Measurements from ENCODE around the gene BFSP2. TPM values are rescaled to one million over a fixed set of nuclear protein-coding genes. Genes with fewer than 3 reads are reported as not detected.
A peak's percentile ranks its signal among the peaks of the same experiment; 100 is the strongest.

Gene BFSP2
- total RNA-seq, 3 donors from 2014 or later = not detected

GRCh38 chr3:133486658-133487057 lies 86.8 kb downstream of the BFSP2 start:
- Histone ChIP-seq H3K9me3 (no peaks in the 10 kb centered on the region), H3K4me3 (no peak overlapping the region), H3K36me3 (ENCODE audit: low read depth) (no peaks in the 10 kb centered on the region), H3K4me1 (ENCODE audit: low read depth) (peaks cover 11% of the 10 kb centered on the region)
- TF ChIP-seq, protein P1, sequence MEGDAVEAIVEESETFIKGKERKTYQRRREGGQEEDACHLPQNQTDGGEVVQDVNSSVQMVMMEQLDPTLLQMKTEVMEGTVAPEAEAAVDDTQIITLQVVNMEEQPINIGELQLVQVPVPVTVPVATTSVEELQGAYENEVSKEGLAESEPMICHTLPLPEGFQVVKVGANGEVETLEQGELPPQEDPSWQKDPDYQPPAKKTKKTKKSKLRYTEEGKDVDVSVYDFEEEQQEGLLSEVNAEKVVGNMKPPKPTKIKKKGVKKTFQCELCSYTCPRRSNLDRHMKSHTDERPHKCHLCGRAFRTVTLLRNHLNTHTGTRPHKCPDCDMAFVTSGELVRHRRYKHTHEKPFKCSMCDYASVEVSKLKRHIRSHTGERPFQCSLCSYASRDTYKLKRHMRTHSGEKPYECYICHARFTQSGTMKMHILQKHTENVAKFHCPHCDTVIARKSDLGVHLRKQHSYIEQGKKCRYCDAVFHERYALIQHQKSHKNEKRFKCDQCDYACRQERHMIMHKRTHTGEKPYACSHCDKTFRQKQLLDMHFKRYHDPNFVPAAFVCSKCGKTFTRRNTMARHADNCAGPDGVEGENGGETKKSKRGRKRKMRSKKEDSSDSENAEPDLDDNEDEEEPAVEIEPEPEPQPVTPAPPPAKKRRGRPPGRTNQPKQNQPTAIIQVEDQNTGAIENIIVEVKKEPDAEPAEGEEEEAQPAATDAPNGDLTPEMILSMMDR (IDR thresholded peaks at IDR 0.05) = no peak
- DNase-seq (no peak), ATAC-seq (no peak)
- intact Hi-C loops (cut with DNase I, micrococcal nuclease) = no loop called here

- peak; percentile 91 for ATAC-seq
- Histone ChIP-seq H3K9me3 (no peaks in the 10 kb centered on the region), H3K4me3 (no peak overlapping the region), H3K36me3 (ENCODE audit: low read depth) (no peaks in the 10 kb centered on the region), H3K4me1 (ENCODE audit: low read depth) (peaks cover 11% of the 10 kb centered on the region)
- TF ChIP-seq, protein P1 (IDR thresholded peaks at IDR 0.05) = no peak
- DNase-seq = peak; percentile 83 to 89 (median 88)
- intact Hi-C loops (cut with DNase I, micrococcal nuclease) = no loop called here
Observed at GRCh38 chr3:133487204-133487603, 87.3 kb downstream of the BFSP2 start.

- no peaks in the 10 kb centered on the region for H3K9me3 ChIP-seq
Observed at GRCh38 chr3:133487920-133488540, 88.2 kb downstream of the BFSP2 start.

GRCh38 chr3:133488785-133489367 lies 89.0 kb downstream of the BFSP2 start:
- DNase-seq (no peak), ATAC-seq (peak; percentile 59)
- Histone ChIP-seq H3K9me3 (no peaks in the 10 kb centered on the region), H3K4me1 (ENCODE audit: low read depth) (peaks cover 11% of the 10 kb centered on the region), H3K36me3 (ENCODE audit: low read depth) (no peaks in the 10 kb centered on the region), H3K4me3 (no peak overlapping the region)
- intact Hi-C loops (cut with DNase I, micrococcal nuclease) = no loop called here
- TF ChIP-seq, protein P1 (IDR thresholded peaks at IDR 0.05) = no peak

More at GRCh38 chr3:133487920-133488540, 88.2 kb downstream of the BFSP2 start:
- no peak overlapping the region for H3K4me3 ChIP-seq
- H3K4me1 ChIP-seq (ENCODE audit: low read depth) = peaks cover 11% of the 10 kb centered on the region
- DNase-seq = peak in 2 of 3 donors; percentile 42 to 76
- intact Hi-C loops (cut with DNase I, micrococcal nuclease) = no loop called here
- TF ChIP-seq, protein P1 (IDR thresholded peaks at IDR 0.05) = no peak
- ATAC-seq = peak; percentile 27
- no peaks in the 10 kb centered on the region for H3K36me3 ChIP-seq (ENCODE audit: low read depth)

- Histone ChIP-seq H3K4me1 (ENCODE audit: low read depth) (peaks cover 11% of the 10 kb centered on the region), H3K9me3 (no peaks in the 10 kb centered on the region), H3K36me3 (ENCODE audit: low read depth) (no peaks in the 10 kb centered on the region), H3K4me3 (no peak overlapping the region)
- TF ChIP-seq, protein P1 (IDR thresholded peaks at IDR 0.05) = no peak
- intact Hi-C loops (cut with DNase I, micrococcal nuclease) = no loop called here
- ATAC-seq (no peak), DNase-seq (no peak)
Observed at GRCh38 chr3:133489466-133490085, 89.7 kb downstream of the BFSP2 start.

Data from mucosa of descending colon (tissue), 3 donors.